ENCODE data around the gene ACOT9. TPM values are rescaled to one million over a fixed set of nuclear protein-coding genes. Genes with fewer than 3 reads are reported as not detected.
"Not testable (repeated sequence)": the region's sequence is repeated elsewhere in the genome, so short reads cannot be mapped to it uniquely, and the experiment has no call there.

ACOT9 gene
- polyA plus RNA-seq, 4 donors, result 28.5 to 45.9 (median 32.6) TPM

- no peak for DNase-seq (ENCODE audit: low read depth in 4 of 4, low spot score in 2 of 4)
Observed at GRCh38 chrX:23705235-23705634, 37.8 kb downstream of the ACOT9 start.

- DNase-seq (ENCODE audit: low read depth in 4 of 4, low spot score in 2 of 4), result no peak
Observed at GRCh38 chrX:23704673-23705206, 38.3 kb downstream of the ACOT9 start.

GRCh38 chrX:23699636-23700194, 43.4 kb downstream of the ACOT9 start:
- DNase-seq (ENCODE audit: low read depth in 4 of 4, low spot score in 2 of 4), result no peak

- DNase-seq (ENCODE audit: low read depth in 4 of 4, low spot score in 2 of 4), result peak in 2 of 4 donors; percentile 16 to 23
Observed at GRCh38 chrX:23694606-23695005, 48.5 kb downstream of the ACOT9 start.

GRCh38 chrX:23692166-23692565, 50.9 kb downstream of the ACOT9 start:
- DNase-seq (ENCODE audit: low read depth in 4 of 4, low spot score in 2 of 4), result no peak

- DNase-seq (ENCODE audit: low read depth in 4 of 4, low spot score in 2 of 4), result not testable (repeated sequence)
Observed at GRCh38 chrX:23676486-23676885, 66.6 kb downstream of the ACOT9 start.

- DNase-seq (ENCODE audit: low read depth in 4 of 4, low spot score in 2 of 4), result no peak
Observed at GRCh38 chrX:23673108-23673507, 70.0 kb downstream of the ACOT9 start.

GRCh38 chrX:23670528-23670927, 72.5 kb downstream of the ACOT9 start:
- DNase-seq (ENCODE audit: low read depth in 4 of 4, low spot score in 2 of 4), result no peak

- peak in 1 of 4 donors; percentile 13 for DNase-seq (ENCODE audit: low read depth in 4 of 4, low spot score in 2 of 4)
Observed at GRCh38 chrX:23668335-23668734, 74.7 kb downstream of the ACOT9 start.

GRCh38 chrX:23667239-23668177, 75.6 kb downstream of the ACOT9 start, which contains the start of gene PRDX4:
Gene PRDX4 (plus strand): TSS chrX:23667493. CDS start chrX:23667571, 78 bp downstream.
- DNase-seq (ENCODE audit: low read depth in 4 of 4, low spot score in 2 of 4), result peak; percentile 31 to 75 (median 68)

GRCh38 chrX:23666282-23666681, 76.8 kb downstream of the ACOT9 start:
- no peak for DNase-seq (ENCODE audit: low read depth in 4 of 4, low spot score in 2 of 4)

GRCh38 chrX:23664496-23664895, 78.6 kb downstream of the ACOT9 start:
- DNase-seq (ENCODE audit: low read depth in 4 of 4, low spot score in 2 of 4), result no peak

- no peak for DNase-seq (ENCODE audit: low read depth in 4 of 4, low spot score in 2 of 4)
Observed at GRCh38 chrX:23662853-23663252, 80.2 kb downstream of the ACOT9 start.

- DNase-seq (ENCODE audit: low read depth in 4 of 4, low spot score in 2 of 4), result no peak
Observed at GRCh38 chrX:23662187-23662586, 80.9 kb downstream of the ACOT9 start.

GRCh38 chrX:23661671-23662070, 81.4 kb downstream of the ACOT9 start:
- DNase-seq (ENCODE audit: low read depth in 4 of 4, low spot score in 2 of 4), result no peak

- DNase-seq (ENCODE audit: low read depth in 4 of 4, low spot score in 2 of 4), result no peak
Observed at GRCh38 chrX:23660766-23661132, 82.3 kb downstream of the ACOT9 start.

- DNase-seq (ENCODE audit: low read depth in 4 of 4, low spot score in 2 of 4), result not testable (repeated sequence)
Observed at GRCh38 chrX:23660083-23660765, 82.9 kb downstream of the ACOT9 start.

GRCh38 chrX:23659339-23659738, 83.7 kb downstream of the ACOT9 start:
- no peak for DNase-seq (ENCODE audit: low read depth in 4 of 4, low spot score in 2 of 4)

- DNase-seq (ENCODE audit: low read depth in 4 of 4, low spot score in 2 of 4), result no peak
Observed at GRCh38 chrX:23656684-23657083, 86.4 kb downstream of the ACOT9 start.

- DNase-seq (ENCODE audit: low read depth in 4 of 4, low spot score in 2 of 4), result no peak
Observed at GRCh38 chrX:23656091-23656490, 87.0 kb downstream of the ACOT9 start.
